Neutrophil (primary cell): ENCODE measurements around the gene AJAP1.

Source experiments
- H3K27ac ChIP-seq: fragments of 200-600 bp; sonication (generic); 2 replicates; pipeline ENCODE4 v1.5.1; 2016; ENCODE audit warnings: mild to moderate bottlenecking, moderate library complexity
- H3K27me3 ChIP-seq: fragments of 200-600 bp; sonication (generic); 2 replicates; pipeline ENCODE4 v1.6.0; 2016; ENCODE audit warnings: mild to moderate bottlenecking
- H3K36me3 ChIP-seq: fragments of 200-600 bp; sonication (generic); 2 replicates; pipeline ENCODE4 v1.5.1; 2017
- H3K4me1 ChIP-seq, 2 experiments: fragments of 200-600 bp in 1 of 2; sonication (generic) in 1 of 2; 1 replicate in 1 of 2; 2 replicates in 1 of 2; pipeline versions ENCODE4 v1.5.1 to v1.6.1; 2013 to 2016; ENCODE audit warnings: low read depth in 1 of 2, low read length in 1 of 2, mild to moderate bottlenecking in 1 of 2, moderate library complexity in 1 of 2; ENCODE audit not compliant: control insufficient read depth in 1 of 2, insufficient read depth in 1 of 2
- H3K4me3 ChIP-seq, 2 experiments: fragments of 200-600 bp in 1 of 2; sonication (generic) in 1 of 2; 1 replicate in 1 of 2; 2 replicates in 1 of 2; pipeline ENCODE4 v1.5.1; 2013 to 2016; ENCODE audit warnings: low read depth in 1 of 2, low read length in 1 of 2, mild to moderate bottlenecking in 1 of 2, moderate library complexity in 1 of 2
- H3K9me3 ChIP-seq: fragments of 200-600 bp; sonication (generic); 2 replicates; pipeline ENCODE4 v1.5.1; 2016
- CTCF ChIP-seq: fragments of 200-600 bp; sonication (generic); IDR thresholded peaks from 2 replicates; pipeline ENCODE4 v1.5.1; 2016; ENCODE audit warnings: antibody characterized with exemption

Gene AJAP1

GRCh38 chr1:4693891-4694290 is 39.5 kb downstream of the AJAP1 start:
- no peaks in the 10 kb centered on the region for H3K36me3 ChIP-seq
- H3K27me3 ChIP-seq: no peaks in the 10 kb centered on the region
- H3K9me3 ChIP-seq: no peaks in the 10 kb centered on the region
- H3K27ac ChIP-seq: no peak overlapping the region
- no peak overlapping the region for H3K4me3 ChIP-seq
- TF ChIP-seq CTCF: no peak
- H3K4me1 ChIP-seq: no peaks in the 10 kb centered on the region

GRCh38 chr1:4694492-4694891 is 40.1 kb downstream of the AJAP1 start:
- Histone ChIP-seq H3K36me3 (no peaks in the 10 kb centered on the region), H3K4me3 (no peak overlapping the region), H3K27ac (no peak overlapping the region), H3K9me3 (no peaks in the 10 kb centered on the region), H3K27me3 (no peaks in the 10 kb centered on the region), H3K4me1 (no peaks in the 10 kb centered on the region)
- no peak for TF ChIP-seq CTCF

- Histone ChIP-seq H3K4me1 (no peaks in the 10 kb centered on the region), H3K27me3 (no peaks in the 10 kb centered on the region), H3K36me3 (no peaks in the 10 kb centered on the region), H3K27ac (no peak overlapping the region), H3K9me3 (no peaks in the 10 kb centered on the region), H3K4me3 (no peak overlapping the region)
- no peak for TF ChIP-seq CTCF
Measured at GRCh38 chr1:4695241-4695640, 40.8 kb downstream of the AJAP1 start.

GRCh38 chr1:4696161-4696745 is 41.8 kb downstream of the AJAP1 start:
- TF ChIP-seq CTCF: no peak
- H3K4me1 ChIP-seq: no peaks in the 10 kb centered on the region

GRCh38 chr1:4696753-4697152 is 42.3 kb downstream of the AJAP1 start:
- no peaks in the 10 kb centered on the region for H3K9me3 ChIP-seq
- no peak for TF ChIP-seq CTCF
- no peaks in the 10 kb centered on the region for H3K4me1 ChIP-seq
- H3K36me3 ChIP-seq: no peaks in the 10 kb centered on the region
- no peaks in the 10 kb centered on the region for H3K27me3 ChIP-seq
- H3K4me3 ChIP-seq: no peak overlapping the region
- H3K27ac ChIP-seq: no peak overlapping the region

More at GRCh38 chr1:4696161-4696745, 41.8 kb downstream of the AJAP1 start:
- H3K4me3 ChIP-seq: no peak overlapping the region
- H3K27me3 ChIP-seq: no peaks in the 10 kb centered on the region
- no peaks in the 10 kb centered on the region for H3K9me3 ChIP-seq
- no peaks in the 10 kb centered on the region for H3K36me3 ChIP-seq
- no peak overlapping the region for H3K27ac ChIP-seq

GRCh38 chr1:4697801-4698200 is 43.4 kb downstream of the AJAP1 start:
- Histone ChIP-seq H3K36me3 (no peaks in the 10 kb centered on the region), H3K27ac (no peak overlapping the region), H3K27me3 (no peaks in the 10 kb centered on the region), H3K9me3 (no peaks in the 10 kb centered on the region), H3K4me1 (no peaks in the 10 kb centered on the region), H3K4me3 (no peak overlapping the region)
- no peak for TF ChIP-seq CTCF
